Vagina (tissue), 2 donors: ENCODE data around the gene JOSD2.

Experiments used
- CTCF ChIP-seq, 3 experiments: fragments of 450-650 bp in 2 of 3; fragments of 200-600 bp in 1 of 3; sonication (generic) in 1 of 3; IDR thresholded peaks; one replicate each; pipeline ENCODE4 v1.5.1; 2017 to 2019; ENCODE audit warnings: antibody characterized with exemption in 3 of 3, mild to moderate bottlenecking in 2 of 3, moderate library complexity in 2 of 3
- POLR2A ChIP-seq, 2 donors: fragments of 450-650 bp; IDR thresholded peaks; one replicate each; pipeline ENCODE4 v1.6.1; 2017; ENCODE audit warnings: antibody characterized with exemption in 2 of 2, mild to moderate bottlenecking in 2 of 2, moderate library complexity in 2 of 2

GRCh38 chr19:50500753-50501151, 10.2 kb downstream of the JOSD2 start:
- no peak for TF ChIP-seq CTCF (IDR thresholded peaks at IDR 0.05)
- TF ChIP-seq POLR2A (IDR thresholded peaks at IDR 0.05) = no peak
